ENCODE measurements around the gene AMOTL1. TPM values are rescaled to one million over a fixed set of nuclear protein-coding genes. Genes with fewer than 3 reads are reported as not detected.

The AMOTL1 gene
- 10 to 100 TPM in 1 of 2 donors, 1 to 10 TPM in 1; 3.1 to 13.9 TPM for total RNA-seq

- Histone ChIP-seq H3K27ac (peak within 1 kb of the TSS; percentile 85), H3K9ac (ENCODE audit: low read depth in 2 of 2, low read length in 2 of 2) (peak within 1 kb of the TSS; percentile 58 to 82), H3K27me3 (peaks cover 31% of the 10 kb centered on the region), H3K4me3 (peak within 1 kb of the TSS; percentile 51), H3K36me3 (no peaks in the 10 kb centered on the region), H3K9me3 (no peaks in the 10 kb centered on the region), H3K4me1 (no peaks in the 10 kb centered on the region)
- peak; percentile 63 for DNase-seq
- TF ChIP-seq, protein P1, sequence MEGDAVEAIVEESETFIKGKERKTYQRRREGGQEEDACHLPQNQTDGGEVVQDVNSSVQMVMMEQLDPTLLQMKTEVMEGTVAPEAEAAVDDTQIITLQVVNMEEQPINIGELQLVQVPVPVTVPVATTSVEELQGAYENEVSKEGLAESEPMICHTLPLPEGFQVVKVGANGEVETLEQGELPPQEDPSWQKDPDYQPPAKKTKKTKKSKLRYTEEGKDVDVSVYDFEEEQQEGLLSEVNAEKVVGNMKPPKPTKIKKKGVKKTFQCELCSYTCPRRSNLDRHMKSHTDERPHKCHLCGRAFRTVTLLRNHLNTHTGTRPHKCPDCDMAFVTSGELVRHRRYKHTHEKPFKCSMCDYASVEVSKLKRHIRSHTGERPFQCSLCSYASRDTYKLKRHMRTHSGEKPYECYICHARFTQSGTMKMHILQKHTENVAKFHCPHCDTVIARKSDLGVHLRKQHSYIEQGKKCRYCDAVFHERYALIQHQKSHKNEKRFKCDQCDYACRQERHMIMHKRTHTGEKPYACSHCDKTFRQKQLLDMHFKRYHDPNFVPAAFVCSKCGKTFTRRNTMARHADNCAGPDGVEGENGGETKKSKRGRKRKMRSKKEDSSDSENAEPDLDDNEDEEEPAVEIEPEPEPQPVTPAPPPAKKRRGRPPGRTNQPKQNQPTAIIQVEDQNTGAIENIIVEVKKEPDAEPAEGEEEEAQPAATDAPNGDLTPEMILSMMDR (IDR thresholded peaks at IDR 0.05), result no peak
- intact Hi-C loops (cut with DNase I), result no loop called here
Observed at GRCh38 chr11:94767701-94768601, at the start of gene AMOTL1. AMOTL1 (plus strand) TSS chr11:94768356; CDS start chr11:94768512, 156 bp downstream.

GRCh38 chr11:94719876-94720275, 48.3 kb upstream of the AMOTL1 start:
- peaks cover 15% of the 10 kb centered on the region for H3K27me3 ChIP-seq
- H3K9me3 ChIP-seq, result no peaks in the 10 kb centered on the region
- no peaks in the 10 kb centered on the region for H3K36me3 ChIP-seq
- intact Hi-C loops (cut with DNase I), result no loop called here
- H3K27ac ChIP-seq, result no peak overlapping the region
- H3K4me1 ChIP-seq, result no peaks in the 10 kb centered on the region
- TF ChIP-seq, protein P1 (IDR thresholded peaks at IDR 0.05), result no peak
- H3K9ac ChIP-seq (ENCODE audit: low read depth in 2 of 2, low read length in 2 of 2), result no peak overlapping the region
- H3K4me3 ChIP-seq, result no peak overlapping the region
- DNase-seq, result no peak

DNA sequence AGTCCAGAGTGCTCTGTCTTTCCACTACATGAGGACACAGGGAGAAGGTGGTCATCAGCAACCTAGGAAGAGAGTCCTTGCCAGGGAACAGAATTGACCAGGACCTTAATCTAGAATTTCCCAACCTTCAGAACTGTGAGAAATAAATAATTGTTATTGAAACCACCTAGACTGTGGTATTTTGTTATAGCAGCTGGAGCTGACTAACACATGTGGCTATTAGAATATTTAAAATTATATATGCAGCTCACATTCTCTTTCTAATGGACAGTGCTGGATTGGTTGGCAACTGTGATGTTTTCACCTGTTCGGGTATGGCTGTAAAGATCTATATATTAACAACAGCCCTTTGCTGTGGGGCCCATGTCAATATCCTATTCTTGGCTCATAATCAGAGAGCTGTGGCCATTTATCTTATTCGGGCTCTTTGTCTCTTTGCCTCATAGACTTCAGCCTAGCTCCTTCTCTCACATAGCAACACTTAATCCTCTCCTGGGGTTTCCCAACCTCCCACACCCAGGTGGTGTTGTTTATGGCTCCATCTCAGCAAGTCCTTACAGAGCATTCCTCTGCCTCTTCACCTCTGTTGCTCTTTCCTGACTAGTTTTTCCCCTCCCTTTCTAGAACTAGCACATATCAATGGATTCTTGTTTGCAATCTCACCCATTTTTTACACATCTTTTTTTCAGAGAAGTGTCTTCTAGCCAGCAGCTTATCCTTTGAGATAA, 46.4 kb upstream of the AMOTL1 start:
- TF ChIP-seq, protein P1 (IDR thresholded peaks at IDR 0.05), result no peak
- no peaks in the 10 kb centered on the region for H3K4me1 ChIP-seq
- no peak overlapping the region for H3K4me3 ChIP-seq
- H3K36me3 ChIP-seq, result no peaks in the 10 kb centered on the region
- no peak overlapping the region for H3K27ac ChIP-seq
- no peak for DNase-seq
- intact Hi-C loops (cut with DNase I), result no loop called here
- no peaks in the 10 kb centered on the region for H3K9me3 ChIP-seq
- H3K27me3 ChIP-seq, result peaks cover 15% of the 10 kb centered on the region
- H3K9ac ChIP-seq (ENCODE audit: low read depth in 2 of 2, low read length in 2 of 2), result no peak overlapping the region

GRCh38 chr11:94722735-94723134, 45.4 kb upstream of the AMOTL1 start:
- H3K36me3 ChIP-seq, result no peaks in the 10 kb centered on the region
- H3K9ac ChIP-seq (ENCODE audit: low read depth in 2 of 2, low read length in 2 of 2), result no peak overlapping the region
- H3K4me1 ChIP-seq, result no peaks in the 10 kb centered on the region
- H3K4me3 ChIP-seq, result no peak overlapping the region
- no peak for DNase-seq
- H3K27ac ChIP-seq, result no peak overlapping the region
- intact Hi-C loops (cut with DNase I), result no loop called here
- TF ChIP-seq, protein P1 (IDR thresholded peaks at IDR 0.05), result no peak
- peaks cover 13% of the 10 kb centered on the region for H3K27me3 ChIP-seq
- no peaks in the 10 kb centered on the region for H3K9me3 ChIP-seq

- Histone ChIP-seq H3K36me3 (no peaks in the 10 kb centered on the region), H3K9ac (ENCODE audit: low read depth in 2 of 2, low read length in 2 of 2) (no peak overlapping the region), H3K27me3 (peaks cover under 1% of the 10 kb centered on the region), H3K4me1 (no peaks in the 10 kb centered on the region), H3K4me3 (no peak overlapping the region), H3K27ac (no peak overlapping the region), H3K9me3 (no peaks in the 10 kb centered on the region)
- TF ChIP-seq, protein P1 (IDR thresholded peaks at IDR 0.05), result no peak
- no peak for DNase-seq
- intact Hi-C loops (cut with DNase I), result no loop called here
Observed at GRCh38 chr11:94725097-94725496, 43.1 kb upstream of the AMOTL1 start.
